H1 (cell line): ENCODE data around the gene ENPP6. TPM values are rescaled to one million over a fixed set of nuclear protein-coding genes. Genes with fewer than 3 reads are reported as not detected.

ENCODE experiments used
- CTCF ChIA-PET: fragments of 300-600 bp; sonication (Branson Sonifier 250); formaldehyde crosslinking; loops from one replicate; lab custom pipeline; 2021; ENCODE audit not compliant: partially characterized antibody; lab: Charles Lee
- POLR2A ChIA-PET: fragments of 300-600 bp; sonication (Branson Sonifier 250); formaldehyde crosslinking; loops from one replicate; lab custom pipeline; 2021; ENCODE audit warnings: inconsistent platforms; ENCODE audit not compliant: partially characterized antibody; lab: Charles Lee
- DNase-seq, 2 experiments: peaks; one replicate each; pipeline versions ENCODE4 v3.0.0 to v3.0.0-alpha.2; 2010 to 2022; ENCODE audit warnings: low spot score in 2 of 2, low read depth in 1 of 2, mixed read lengths in 1 of 2
- FAIRE-seq: peaks from 2 replicates; lab custom pipeline; 2011; peaks lifted over from hg19 to GRCh38; lab: Jason Lieb, UNC
- H2AFZ ChIP-seq: 2 replicates; pipeline ENCODE4 v1.8.1; 2012; ENCODE audit warnings: low read length, inconsistent platforms
- H2AK5ac ChIP-seq: 2 replicates; pipeline ENCODE4 v1.6.1; 2013; ENCODE audit warnings: low read depth, low read length
- H2BK120ac ChIP-seq: replicated peaks from 2 replicates; pipeline ENCODE3; 2013; ENCODE audit warnings: low read depth, low read length, inconsistent platforms
- H2BK12ac ChIP-seq: 2 replicates; pipeline ENCODE4 v1.6.1; 2013; ENCODE audit warnings: low read depth, low read length
- H2BK15ac ChIP-seq: 2 replicates; pipeline ENCODE4 v1.6.1; 2013; ENCODE audit warnings: low read length
- H2BK20ac ChIP-seq: 2 replicates; pipeline ENCODE4 v1.6.1; 2013; ENCODE audit warnings: low read length
- H2BK5ac ChIP-seq: 2 replicates; pipeline ENCODE4 v1.6.1; 2013; ENCODE audit warnings: low read depth, low read length
- H3K14ac ChIP-seq: 2 replicates; pipeline ENCODE4 v1.6.1; 2013; ENCODE audit warnings: inconsistent platforms; ENCODE audit not compliant: insufficient read length
- H3K18ac ChIP-seq: 2 replicates; pipeline ENCODE4 v1.6.1; 2013; ENCODE audit warnings: low read length; ENCODE audit errors: extremely low read depth
- H3K23ac ChIP-seq: 2 replicates; pipeline ENCODE4 v1.6.1; 2013; ENCODE audit warnings: inconsistent platforms; ENCODE audit not compliant: insufficient read length
- H3K23me2 ChIP-seq: 2 replicates; pipeline ENCODE4 v1.6.1; 2013; ENCODE audit warnings: low read depth, low read length
- H3K27ac ChIP-seq: 2 replicates; pipeline ENCODE4 v1.6.1; 2011; ENCODE audit warnings: low read depth, low read length, inconsistent platforms
- H3K27me3 ChIP-seq, 4 experiments: replicated peaks in 1 of 4; 1 replicate in 1 of 4; 2 replicates in 3 of 4; pipeline versions ENCODE4 v1.6.1 to v1.8.1; 2011 to 2013; ENCODE audit warnings: low read length in 3 of 4, mild to moderate bottlenecking in 3 of 4, inconsistent platforms in 2 of 4, mixed read lengths in 2 of 4, moderate library complexity in 1 of 4; ENCODE audit not compliant: control insufficient read depth in 3 of 4, insufficient read depth in 3 of 4; ENCODE audit errors: extremely low read depth in 1 of 4
- H3K36me3 ChIP-seq, 4 experiments: 2 replicates each; pipeline versions ENCODE4 v1.6.1 to v1.8.1; 2011 to 2013; ENCODE audit warnings: mild to moderate bottlenecking in 4 of 4, low read length in 3 of 4, moderate library complexity in 2 of 4, control low read depth in 1 of 4, inconsistent platforms in 1 of 4; ENCODE audit not compliant: insufficient read depth in 4 of 4, control insufficient read depth in 2 of 4
- H3K4ac ChIP-seq: replicated peaks from 2 replicates; pipeline ENCODE3; 2013; ENCODE audit warnings: low read length, low read depth, mixed read lengths, inconsistent platforms; ENCODE audit not compliant: insufficient read length
- H3K4me1 ChIP-seq, 4 experiments: replicated peaks in 1 of 4; 1 replicate in 1 of 4; 2 replicates in 3 of 4; pipeline versions ENCODE4 v1.6.1 to v1.8.1; 2011 to 2013; ENCODE audit warnings: low read length in 3 of 4, inconsistent platforms in 2 of 4, mixed read lengths in 1 of 4; ENCODE audit not compliant: insufficient read depth in 4 of 4, control insufficient read depth in 3 of 4
- H3K4me2 ChIP-seq, 2 experiments: 2 replicates each; pipeline versions ENCODE4 v1.6.1 to v1.8.1; 2011 to 2013; ENCODE audit warnings: low read depth in 2 of 2, low read length in 2 of 2, control low read depth in 1 of 2, inconsistent platforms in 1 of 2, mild to moderate bottlenecking in 1 of 2; ENCODE audit not compliant: insufficient read depth in 1 of 2
- H3K4me3 ChIP-seq, 4 experiments: fragments of 200-600, 300-600 bp in 1 of 4; sonication (generic), shearing (Covaris generic), sonication (Bioruptor Twin) in 1 of 4; 2 replicates each; pipeline versions ENCODE4 v1.5.1 to v1.8.1; 2011 to 2016; ENCODE audit warnings: low read length in 4 of 4, low read depth in 3 of 4, control low read depth in 2 of 4, inconsistent platforms in 2 of 4, mild to moderate bottlenecking in 2 of 4, mixed read lengths in 1 of 4, moderate library complexity in 1 of 4; ENCODE audit not compliant: insufficient read depth in 2 of 4; ENCODE audit errors: extremely low read depth in 1 of 4
- H3K56ac ChIP-seq: replicated peaks from 2 replicates; pipeline ENCODE3; 2013; ENCODE audit warnings: low read depth, mild to moderate bottlenecking, mixed read lengths, low read length, inconsistent platforms; ENCODE audit not compliant: insufficient read length
- H3K79me1 ChIP-seq: 2 replicates; pipeline ENCODE4 v1.6.1; 2013; ENCODE audit warnings: low read depth, low read length, control low read depth
- H3K79me2 ChIP-seq, 2 experiments: 2 replicates each; pipeline versions ENCODE4 v1.6.1 to v1.8.1; 2012 to 2013; ENCODE audit warnings: low read length in 2 of 2, mild to moderate bottlenecking in 2 of 2, inconsistent platforms in 1 of 2; ENCODE audit not compliant: insufficient read depth in 2 of 2, control insufficient read depth in 1 of 2
- H3K9ac ChIP-seq, 4 experiments: replicated peaks in 1 of 4; 1 replicate in 1 of 4; 2 replicates in 3 of 4; pipeline versions ENCODE4 v1.6.1 to v1.8.1; 2011 to 2013; ENCODE audit warnings: low read depth in 3 of 4, low read length in 3 of 4, control low read depth in 2 of 4, mild to moderate bottlenecking in 2 of 4, moderate library complexity in 2 of 4, inconsistent platforms in 1 of 4; ENCODE audit errors: extremely low read depth in 1 of 4
- H3K9me3 ChIP-seq, 2 experiments: 2 replicates each; pipeline versions ENCODE4 v1.6.1 to v1.8.1; 2012 to 2013; ENCODE audit warnings: mild to moderate bottlenecking in 2 of 2, moderate library complexity in 2 of 2, control low read depth in 1 of 2, inconsistent platforms in 1 of 2, low read depth in 1 of 2, low read length in 1 of 2, mixed read lengths in 1 of 2; ENCODE audit not compliant: insufficient read depth in 2 of 2
- H4K20me1 ChIP-seq, 2 experiments: replicated peaks in 1 of 2; 2 replicates each; pipeline versions ENCODE3 to v1.8.1; 2011 to 2013; ENCODE audit warnings: inconsistent platforms in 2 of 2, low read length in 2 of 2, mild to moderate bottlenecking in 1 of 2; ENCODE audit not compliant: insufficient read depth in 2 of 2, control insufficient read depth in 1 of 2
- H4K5ac ChIP-seq: 2 replicates; pipeline ENCODE4 v1.6.1; 2013; ENCODE audit warnings: low read length, low read depth, mixed read lengths, inconsistent platforms; ENCODE audit not compliant: insufficient read length
- H4K8ac ChIP-seq: 2 replicates; pipeline ENCODE4 v1.8.0; 2013; ENCODE audit warnings: mild to moderate bottlenecking, moderate library complexity, low read length, inconsistent platforms; ENCODE audit not compliant: insufficient read depth; ENCODE audit errors: extremely low read depth
- H4K91ac ChIP-seq: replicated peaks from 2 replicates; pipeline ENCODE3; 2013; ENCODE audit warnings: low read length, mixed read lengths, inconsistent platforms; ENCODE audit not compliant: insufficient read length
- POLR2A ChIP-seq, 2 experiments: IDR thresholded peaks; 1 replicate in 1 of 2; 2 replicates in 1 of 2; pipeline ENCODE4 v1.6.1; 2011; ENCODE audit warnings: low read depth in 2 of 2, low read length in 2 of 2, mild to moderate bottlenecking in 2 of 2; ENCODE audit errors: control extremely low read depth in 1 of 2
- WGBS, 2 experiments: shearing (Covaris generic) in 1 of 2; methylation state at CpG; one replicate each; pipeline versions ENCODE4 v1.1.6 to v1.1.7; 2013 to 2015; ENCODE audit warnings: low lambda C conversion rate in 2 of 2, mixed read lengths in 2 of 2, inconsistent platforms in 1 of 2, low coverage in 1 of 2, missing lambda C conversion rate in 1 of 2; ENCODE audit not compliant: insufficient replicate concordance in 2 of 2, insufficient coverage in 1 of 2, insufficient read length in 1 of 2; ENCODE audit errors: extremely low coverage in 1 of 2, missing lambda C conversion rate in 1 of 2; 5-methylcytosine and 5-hydroxymethylcytosine counted together
- polyA plus RNA-seq, 7 experiments: library from polyadenylated mRNA; depleted of rRNA in 3 of 7; stranded (reverse) in 5 of 7; unstranded in 2 of 7; fragments of >200 nt in 5 of 7; fragments of 200-250 nt in 2 of 7; gene quantifications; 1 replicate in 5 of 7; 2 replicates in 1 of 7; 4 replicates in 1 of 7; pipeline versions ENCODE4 v1.2.1 to v1.2.3, GENCODE V29; 2011 to 2013; ENCODE audit warnings: missing spikeins in 2 of 7, mixed read lengths in 2 of 7
- total RNA-seq: library from RNA; stranded (reverse); fragmentation: NEBNext Ultra II Directional; extraction: Animal tissue kit (Norgen Biotek cat#: 25700); gene quantifications from 2 replicates; pipeline ENCODE4 v1.2.1, GENCODE V29; 2021

ENPP6 gene
- total and polyA plus RNA-seq, 2 of the 8 experiments (the other 6 are each of a cell fraction or from before 2014, with no cell fraction given), result 0.11 to 0.20 TPM

- Histone ChIP-seq H3K4me1 (no peaks in the 10 kb centered on the region), H3K36me3 (peaks cover 0 to 4% (median 0%) of the 10 kb centered on the region in 4 experiments; a peak in 1 of 8 replicates), H3K23ac (no peak overlapping the region), H2BK5ac (no peak overlapping the region), H3K4me2 (no peak overlapping the region), H2BK15ac (no peak overlapping the region), H3K4ac (no peak overlapping the region), H3K9me3 (peaks cover 14 to 16% of the 10 kb centered on the region in 2 experiments), H4K20me1 (no peaks in the 10 kb centered on the region), H2BK20ac (no peak overlapping the region), H2AK5ac (no peak overlapping the region), H3K14ac (no peak overlapping the region), H4K8ac (no peak overlapping the region), H2BK120ac (no peak overlapping the region), H3K18ac (no peak overlapping the region), H3K4me3 (no peak overlapping the region), H2BK12ac (no peak overlapping the region), H4K91ac (no peak overlapping the region)
- DNase-seq, result no peak
- ChIA-PET POLR2A (interaction anchor here (0.7 kb wide), 1 partner anchor 216 kb away, joined by 4 read pairs; no protein-coding TSS in a partner anchor), CTCF (interaction anchor here (1.3 to 1.8 kb wide), 3 partner anchors 30 to 149 kb away, joined by 3 to 4 read pairs (median 4); partner anchors contain the start of gene ENPP6)
- no peak for TF ChIP-seq POLR2A (IDR thresholded peaks at IDR 0.05; ENCODE audit: control extremely low read depth in 1 of 2, low read depth in 2 of 2, low read length in 2 of 2)
- TF ChIP-seq, all 59 proteins: peak for 0
- no peak overlapping the region for H3K27ac ChIP-seq
- no peaks in the 10 kb centered on the region for H3K27me3 ChIP-seq
- no peaks in the 10 kb centered on the region; the same call in 1 of the 2 replicates for H3K23me2 ChIP-seq
- H3K79me2 ChIP-seq, result no peaks in the 10 kb centered on the region
- no peak overlapping the region for H4K5ac ChIP-seq
- FAIRE-seq, result no peak
- H3K9ac ChIP-seq, result no peak overlapping the region
- no peak overlapping the region for H2AFZ ChIP-seq
- H3K56ac ChIP-seq, result no peak overlapping the region
- 78% methylated on average over 2 of the region's 2 CpGs; no CpG with 5 or more reads in 1 of the 2 experiments for WGBS, 2 experiments
- H3K79me1 ChIP-seq, result no peaks in the 10 kb centered on the region
Observed at GRCh38 chr4:184248216-184248615, 30.5 kb upstream of the ENPP6 start.
